ENCODE measurements around the gene MPEG1.

- TF ChIP-seq CTCF (IDR thresholded peaks at IDR 0.05 in 8 of 11, conservative IDR thresholded peaks at IDR 0.05 in 3 of 11) (no peak), POLR2A (IDR thresholded peaks at IDR 0.05) (peak in 2 of 3 donors; percentile 27 to 57)
These were observed at the start of gene MPEG1 for GRCh38 chr11:59212744-59213631.
